ENCODE results near the gene NMNAT2. TPM values are rescaled to one million over a fixed set of nuclear protein-coding genes. Genes with fewer than 3 reads are reported as not detected.
"Not testable (repeated sequence)": the region's sequence is repeated elsewhere in the genome, so short reads cannot be mapped to it uniquely, and the experiment has no call there.

Gene NMNAT2
- total RNA-seq, 1 experiment from 2014 or later = 8.8 TPM

GRCh38 chr1:183404476-183404875 is 13.7 kb downstream of the NMNAT2 start:
- POLR2A ChIA-PET = interaction anchor here (1.0 kb wide), 1 partner anchor 55 kb away, joined by 4 read pairs; no protein-coding TSS in a partner anchor
- ATAC-seq (peak; percentile 32), DNase-seq (ENCODE audit: low spot score) (no peak)
- Mint-ChIP-seq H3K4me1 (peaks cover 48% of the 10 kb centered on the region), H3K4me3 (0 out of 2 replicates have a peak overlapping the region, but pooled peaks have one; percentile 15), H3K36me3 (0 out of 2 replicates have a peak, but pooled peaks cover 2% of the 10 kb centered on the region), H3K9me3 (no peaks in the 10 kb centered on the region), H3K27me3 (ENCODE audit: low read depth) (0 out of 2 replicates have a peak, but pooled peaks cover 2% of the 10 kb centered on the region), H3K27ac (peak overlapping the region; percentile 64)
- CTCF ChIA-PET = interaction anchor here (0.6 to 1.1 kb wide), 2 partner anchors 123 to 442 kb away, joined by 3 to 5 read pairs; no protein-coding TSS in a partner anchor
- TF ChIP-seq TEAD1 (CRISPR knock-in tag; IDR thresholded peaks at IDR 0.05) = 0 out of 2 replicates have a peak, but pooled peaks have one; percentile 25
- no peak for TF ChIP-seq GABPB1 (CRISPR knock-in tag; IDR thresholded peaks at IDR 0.05)
- TF ChIP-seq FOXK1 (CRISPR knock-in tag; IDR thresholded peaks at IDR 0.05) = no peak
- no peak for TF ChIP-seq JUN (CRISPR knock-in tag; IDR thresholded peaks at IDR 0.05)

- TF ChIP-seq CREM (CRISPR knock-in tag; IDR thresholded peaks at IDR 0.05) (no peak), ZNF138 (CRISPR knock-in tag; conservative IDR thresholded peaks at IDR 0.05) (no peak), FOXP4 (CRISPR knock-in tag; IDR thresholded peaks at IDR 0.05) (no peak), ZBTB21 (CRISPR knock-in tag; IDR thresholded peaks at IDR 0.05; ENCODE audit: borderline replicate concordance) (no peak), ZNF121 (CRISPR knock-in tag; IDR thresholded peaks at IDR 0.05) (no peak), CTCF (IDR thresholded peaks at IDR 0.05) (no peak), FOXJ3 (CRISPR knock-in tag; IDR thresholded peaks at IDR 0.05; ENCODE audit: borderline replicate concordance) (no peak), IRF1 (CRISPR knock-in tag; IDR thresholded peaks at IDR 0.05) (no peak), CREB1 (CRISPR knock-in tag; IDR thresholded peaks at IDR 0.05) (no peak), ZNF317 (CRISPR knock-in tag; IDR thresholded peaks at IDR 0.05; ENCODE audit: borderline replicate concordance, low read depth) (no peak), NR1H2 (CRISPR knock-in tag; IDR thresholded peaks at IDR 0.05) (no peak), ZNF416 (CRISPR knock-in tag; IDR thresholded peaks at IDR 0.05) (no peak), PREB (CRISPR knock-in tag; IDR thresholded peaks at IDR 0.05; ENCODE audit: borderline replicate concordance) (no peak), GTF2I (CRISPR knock-in tag; conservative IDR thresholded peaks at IDR 0.05) (no peak), NFYB (CRISPR knock-in tag; conservative IDR thresholded peaks at IDR 0.05; ENCODE audit: low read depth) (no peak), SMAD3 (CRISPR knock-in tag; IDR thresholded peaks at IDR 0.05; ENCODE audit: borderline replicate concordance) (no peak)
- H3K9me3 Mint-ChIP-seq = no peaks in the 10 kb centered on the region
- H3K4me1 Mint-ChIP-seq = peaks cover 48% of the 10 kb centered on the region
- ATAC-seq = peak; percentile 77
- H3K27ac Mint-ChIP-seq = peak overlapping the region; percentile 25
- CTCF ChIA-PET = interaction anchor here (1.3 kb wide), 1 partner anchor 97 kb away, joined by 4 read pairs; no protein-coding TSS in a partner anchor
- POLR2A ChIA-PET = no interaction called here
- 0 out of 2 replicates have a peak, but pooled peaks cover 2% of the 10 kb centered on the region for H3K36me3 Mint-ChIP-seq
- 0 out of 2 replicates have a peak, but pooled peaks cover 2% of the 10 kb centered on the region for H3K27me3 Mint-ChIP-seq (ENCODE audit: low read depth)
- peak overlapping the region; percentile 35 for H3K4me3 Mint-ChIP-seq
- DNase-seq (ENCODE audit: low spot score) = no peak
Measured at GRCh38 chr1:183403498-183403897, 14.7 kb downstream of the NMNAT2 start.

GRCh38 chr1:183401565-183401964 is 16.6 kb downstream of the NMNAT2 start:
- H3K36me3 Mint-ChIP-seq; H3K27ac Mint-ChIP-seq; H3K27me3 Mint-ChIP-seq (ENCODE audit: low read depth); POLR2A ChIA-PET; ATAC-seq; DNase-seq (ENCODE audit: low spot score); CTCF ChIA-PET; H3K4me3 Mint-ChIP-seq; H3K9me3 Mint-ChIP-seq: not testable (repeated sequence)
- peaks cover 45% of the 10 kb centered on the region for H3K4me1 Mint-ChIP-seq
